Panc1 (cell line): ENCODE measurements around the gene NCAM1.

Source experiments
- POLR2AphosphoS5 ChIP-seq: IDR thresholded peaks from 2 replicates; pipeline ENCODE4 v1.6.1; 2012; ENCODE audit warnings: mild to moderate bottlenecking, low read depth, low read length, moderate library complexity
- TCF7L2 ChIP-seq: IDR thresholded peaks from 2 replicates; pipeline ENCODE4 v1.6.1; 2011; ENCODE audit warnings: mild to moderate bottlenecking, low read depth, low read length, inconsistent platforms
- TF ChIP-seq, protein P1 (sequence below): fragments of 450-650 bp; IDR thresholded peaks from 2 replicates; pipeline ENCODE4 v1.5.1; 2017; ENCODE audit warnings: mild to moderate bottlenecking
- TF ChIP-seq, protein P2 (sequence below), 2 experiments: IDR thresholded peaks; 2 replicates each; pipeline ENCODE4 v1.6.1; 2011 to 2012; ENCODE audit warnings: low read depth in 2 of 2, control low read depth in 1 of 2, low read length in 1 of 2, mild to moderate bottlenecking in 1 of 2, moderate library complexity in 1 of 2; ENCODE audit not compliant: insufficient read depth in 1 of 2

DNA sequence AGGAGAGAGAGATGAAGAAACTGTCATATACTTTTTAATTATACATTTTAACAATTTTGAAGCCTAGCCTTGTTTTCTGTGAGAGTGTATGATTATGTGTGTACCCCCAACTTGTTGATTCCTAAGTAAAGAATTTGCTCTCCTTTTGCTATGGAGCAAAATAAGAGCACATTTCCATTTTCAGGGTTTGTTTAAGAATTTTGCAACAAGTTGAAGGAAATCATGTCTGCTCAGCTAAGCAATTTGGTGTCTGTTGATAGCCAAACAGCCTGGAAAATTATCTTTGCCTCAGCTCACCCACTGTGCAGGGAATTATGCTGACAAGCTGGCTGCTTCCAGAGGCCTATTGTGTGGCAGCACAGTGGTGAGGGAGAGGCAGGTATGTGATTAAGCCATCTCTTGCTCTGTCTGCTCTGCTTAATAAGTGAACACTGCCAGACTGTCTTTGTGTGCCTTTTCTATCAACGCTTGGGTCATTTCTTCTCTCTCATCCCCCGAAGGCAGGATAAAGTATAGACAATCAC is 218.0 kb downstream of the NCAM1 start:
- TF ChIP-seq, protein P1, sequence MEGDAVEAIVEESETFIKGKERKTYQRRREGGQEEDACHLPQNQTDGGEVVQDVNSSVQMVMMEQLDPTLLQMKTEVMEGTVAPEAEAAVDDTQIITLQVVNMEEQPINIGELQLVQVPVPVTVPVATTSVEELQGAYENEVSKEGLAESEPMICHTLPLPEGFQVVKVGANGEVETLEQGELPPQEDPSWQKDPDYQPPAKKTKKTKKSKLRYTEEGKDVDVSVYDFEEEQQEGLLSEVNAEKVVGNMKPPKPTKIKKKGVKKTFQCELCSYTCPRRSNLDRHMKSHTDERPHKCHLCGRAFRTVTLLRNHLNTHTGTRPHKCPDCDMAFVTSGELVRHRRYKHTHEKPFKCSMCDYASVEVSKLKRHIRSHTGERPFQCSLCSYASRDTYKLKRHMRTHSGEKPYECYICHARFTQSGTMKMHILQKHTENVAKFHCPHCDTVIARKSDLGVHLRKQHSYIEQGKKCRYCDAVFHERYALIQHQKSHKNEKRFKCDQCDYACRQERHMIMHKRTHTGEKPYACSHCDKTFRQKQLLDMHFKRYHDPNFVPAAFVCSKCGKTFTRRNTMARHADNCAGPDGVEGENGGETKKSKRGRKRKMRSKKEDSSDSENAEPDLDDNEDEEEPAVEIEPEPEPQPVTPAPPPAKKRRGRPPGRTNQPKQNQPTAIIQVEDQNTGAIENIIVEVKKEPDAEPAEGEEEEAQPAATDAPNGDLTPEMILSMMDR: no peak
- TF ChIP-seq TCF7L2 (no peak), POLR2AphosphoS5 (no peak)
- TF ChIP-seq, protein P2, sequence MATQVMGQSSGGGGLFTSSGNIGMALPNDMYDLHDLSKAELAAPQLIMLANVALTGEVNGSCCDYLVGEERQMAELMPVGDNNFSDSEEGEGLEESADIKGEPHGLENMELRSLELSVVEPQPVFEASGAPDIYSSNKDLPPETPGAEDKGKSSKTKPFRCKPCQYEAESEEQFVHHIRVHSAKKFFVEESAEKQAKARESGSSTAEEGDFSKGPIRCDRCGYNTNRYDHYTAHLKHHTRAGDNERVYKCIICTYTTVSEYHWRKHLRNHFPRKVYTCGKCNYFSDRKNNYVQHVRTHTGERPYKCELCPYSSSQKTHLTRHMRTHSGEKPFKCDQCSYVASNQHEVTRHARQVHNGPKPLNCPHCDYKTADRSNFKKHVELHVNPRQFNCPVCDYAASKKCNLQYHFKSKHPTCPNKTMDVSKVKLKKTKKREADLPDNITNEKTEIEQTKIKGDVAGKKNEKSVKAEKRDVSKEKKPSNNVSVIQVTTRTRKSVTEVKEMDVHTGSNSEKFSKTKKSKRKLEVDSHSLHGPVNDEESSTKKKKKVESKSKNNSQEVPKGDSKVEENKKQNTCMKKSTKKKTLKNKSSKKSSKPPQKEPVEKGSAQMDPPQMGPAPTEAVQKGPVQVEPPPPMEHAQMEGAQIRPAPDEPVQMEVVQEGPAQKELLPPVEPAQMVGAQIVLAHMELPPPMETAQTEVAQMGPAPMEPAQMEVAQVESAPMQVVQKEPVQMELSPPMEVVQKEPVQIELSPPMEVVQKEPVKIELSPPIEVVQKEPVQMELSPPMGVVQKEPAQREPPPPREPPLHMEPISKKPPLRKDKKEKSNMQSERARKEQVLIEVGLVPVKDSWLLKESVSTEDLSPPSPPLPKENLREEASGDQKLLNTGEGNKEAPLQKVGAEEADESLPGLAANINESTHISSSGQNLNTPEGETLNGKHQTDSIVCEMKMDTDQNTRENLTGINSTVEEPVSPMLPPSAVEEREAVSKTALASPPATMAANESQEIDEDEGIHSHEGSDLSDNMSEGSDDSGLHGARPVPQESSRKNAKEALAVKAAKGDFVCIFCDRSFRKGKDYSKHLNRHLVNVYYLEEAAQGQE (IDR thresholded peaks at IDR 0.05; ENCODE audit: insufficient read depth in 1 of 2, low read depth in 2 of 2, low read length in 1 of 2): no peak
